GM23338 (cell line): ENCODE data around the gene GPR32. TPM values are rescaled to one million over a fixed set of nuclear protein-coding genes. Genes with fewer than 3 reads are reported as not detected.
"Not testable (repeated sequence)": the region's sequence is repeated elsewhere in the genome, so short reads cannot be mapped to it uniquely, and the experiment has no call there.

ENCODE experiments used
- ATAC-seq: fragments of 200-7000 bp; cut with Tn5 transposase; 3 replicates; pipeline ENCODE4 v1.9.1; 2020
- DNase-seq: peaks from one replicate; pipeline ENCODE4 v3.0.0-alpha.2; 2015; ENCODE audit warnings: low spot score
- H2AFZ ChIP-seq: fragments of 200-600 bp; sonication (generic); 2 replicates; pipeline ENCODE4 v1.8.0; 2016; ENCODE audit warnings: antibody characterized with exemption, mild to moderate bottlenecking, moderate library complexity
- H3F3A ChIP-seq: fragments of 200-600 bp; sonication (generic); replicated peaks from 2 replicates; pipeline ENCODE4 v1.8.0; 2017; ENCODE audit warnings: antibody characterized with exemption, mixed run types, low read depth
- H3K27ac ChIP-seq: fragments of 200-600 bp; sonication (generic); 2 replicates; pipeline ENCODE4 v1.6.1; 2016; ENCODE audit warnings: low read depth
- H3K27me3 ChIP-seq: fragments of 200-600 bp; sonication (generic); 2 replicates; pipeline ENCODE4 v1.8.0; 2016; ENCODE audit warnings: mild to moderate bottlenecking, mixed run types, moderate library complexity; ENCODE audit not compliant: insufficient read depth
- H3K36me3 ChIP-seq: fragments of 200-600 bp; sonication (generic); 2 replicates; pipeline ENCODE4 v1.8.0; 2016; ENCODE audit warnings: mild to moderate bottlenecking; ENCODE audit not compliant: insufficient read depth
- H3K4me1 ChIP-seq: fragments of 200-600 bp; sonication (generic); 2 replicates; pipeline ENCODE4 v1.8.0; 2016; ENCODE audit warnings: mild to moderate bottlenecking, moderate library complexity; ENCODE audit not compliant: insufficient read depth
- H3K4me2 ChIP-seq: fragments of 200-600 bp; sonication (generic); 2 replicates; pipeline ENCODE4 v1.7.1; 2017; ENCODE audit warnings: mixed run types
- H3K4me3 ChIP-seq: fragments of 200-600 bp; sonication (generic); 2 replicates; pipeline ENCODE4 v1.6.1; 2016; ENCODE audit warnings: mixed run types
- H3K79me2 ChIP-seq: fragments of 200-600 bp; sonication (generic); replicated peaks from 2 replicates; pipeline ENCODE4 v1.8.0; 2017; ENCODE audit warnings: mild to moderate bottlenecking; ENCODE audit not compliant: insufficient read depth
- H3K9me2 ChIP-seq: fragments of 200-600 bp; sonication (generic); 2 replicates; pipeline ENCODE4 v1.8.0; 2017; ENCODE audit not compliant: insufficient read depth
- H4K20me1 ChIP-seq: fragments of 200-600 bp; sonication (generic); replicated peaks from 2 replicates; pipeline ENCODE4 v1.8.0; 2017; ENCODE audit warnings: mild to moderate bottlenecking; ENCODE audit not compliant: insufficient read depth
- H3K27ac Mint-ChIP-seq: 2 replicates; pipeline ENCODE4 v1.8.0; 2020; ENCODE audit warnings: inconsistent platforms, mild to moderate bottlenecking, moderate library complexity, mixed read lengths
- H3K27me3 Mint-ChIP-seq: 3 replicates; pipeline ENCODE4 v1.8.0; 2022; ENCODE audit warnings: low read depth, mild to moderate bottlenecking, moderate library complexity, mixed read lengths, inconsistent platforms; ENCODE audit not compliant: insufficient read depth, poor library complexity
- H3K36me3 Mint-ChIP-seq: 3 replicates; pipeline ENCODE4 v1.8.0; 2021; ENCODE audit warnings: low read depth, mild to moderate bottlenecking, inconsistent platforms, moderate library complexity, mixed read lengths
- H3K4me1 Mint-ChIP-seq: 3 replicates; pipeline ENCODE4 v1.8.0; 2020; ENCODE audit warnings: mild to moderate bottlenecking, inconsistent platforms, mixed read lengths
- H3K4me3 Mint-ChIP-seq: 3 replicates; pipeline ENCODE4 v1.8.0; 2021; ENCODE audit warnings: moderate library complexity, mild to moderate bottlenecking, inconsistent platforms, mixed read lengths
- H3K9me3 Mint-ChIP-seq: 3 replicates; pipeline ENCODE4 v1.8.0; 2020; ENCODE audit warnings: moderate library complexity, mild to moderate bottlenecking, inconsistent platforms, mixed read lengths
- CREB1 ChIP-seq: fragments of 250-450 bp; sonication (Bioruptor Pico); IDR thresholded peaks from 2 replicates; pipeline ENCODE4 v1.5.0; 2020; ENCODE audit warnings: low read depth, mild to moderate bottlenecking, moderate library complexity
- EZH2 ChIP-seq: fragments of 200-600 bp; sonication (generic); IDR thresholded peaks from one replicate; pipeline ENCODE4 v1.8.0; 2017; ENCODE audit warnings: antibody characterized with exemption, mild to moderate bottlenecking, low read depth; ENCODE audit not compliant: unreplicated experiment
- NANOG ChIP-seq: IDR thresholded peaks from 2 replicates; pipeline ENCODE4 v1.6.1; 2016; ENCODE audit warnings: antibody characterized with exemption, borderline replicate concordance
- POLR2AphosphoS5 ChIP-seq: IDR thresholded peaks from 2 replicates; pipeline ENCODE4 v1.6.1; 2016; ENCODE audit warnings: antibody characterized with exemption, low read depth
- STAT1 ChIP-seq: IDR thresholded peaks from one replicate; pipeline ENCODE4 v1.6.1; 2016; ENCODE audit warnings: antibody characterized with exemption; ENCODE audit not compliant: unreplicated experiment
- ZNF462 ChIP-seq: fragments of 250-450 bp; sonication (Bioruptor Pico); IDR thresholded peaks from 2 replicates; pipeline ENCODE4 v1.5.0; 2020; ENCODE audit warnings: mild to moderate bottlenecking, moderate library complexity
- polyA plus RNA-seq: library from polyadenylated mRNA; unstranded; fragments of >200 nt; fragmentation: Nextera tagmentation; extraction: Ambion mirVana; gene quantifications from 2 replicates; pipeline ENCODE4 v1.2.1, GENCODE V29; 2016
- total RNA-seq: library from RNA; depleted of rRNA; stranded (reverse); fragments of >200 nt; shearing (Covaris generic); gene quantifications from 2 replicates; pipeline ENCODE4 v1.2.3, GENCODE V29; 2014

Gene GPR32
- total and polyA plus RNA-seq, 2 experiments from 2014 or later = not detected

DNA sequence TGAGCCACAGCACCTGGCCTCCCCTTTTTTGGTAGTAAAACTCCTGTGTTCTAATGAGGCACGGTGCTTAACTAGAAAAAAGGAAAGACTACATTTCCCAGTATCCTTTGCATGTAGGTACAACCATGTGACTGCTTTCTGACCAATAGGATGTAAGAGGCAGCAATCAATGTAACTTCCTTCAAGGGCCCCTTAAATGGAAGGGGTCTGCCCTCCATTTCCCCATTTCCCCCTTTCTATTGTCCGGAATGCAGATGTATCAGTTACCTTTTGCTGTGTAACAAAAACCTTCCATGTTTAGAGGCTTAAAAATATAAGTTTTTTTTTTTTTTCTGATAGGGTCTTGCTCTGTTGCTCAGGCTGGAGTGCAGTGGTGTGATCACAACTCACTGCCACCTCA lies 2.2 kb downstream of the GPR32 start (continued):
- no peak for TF ChIP-seq ZNF462 (CRISPR knock-in tag)
- no peak for TF ChIP-seq STAT1
- no peak for TF ChIP-seq NANOG
- TF ChIP-seq CREB1 (CRISPR knock-in tag) = no peak
- no peak for TF ChIP-seq POLR2AphosphoS5
- TF ChIP-seq EZH2 = no peak

DNA sequence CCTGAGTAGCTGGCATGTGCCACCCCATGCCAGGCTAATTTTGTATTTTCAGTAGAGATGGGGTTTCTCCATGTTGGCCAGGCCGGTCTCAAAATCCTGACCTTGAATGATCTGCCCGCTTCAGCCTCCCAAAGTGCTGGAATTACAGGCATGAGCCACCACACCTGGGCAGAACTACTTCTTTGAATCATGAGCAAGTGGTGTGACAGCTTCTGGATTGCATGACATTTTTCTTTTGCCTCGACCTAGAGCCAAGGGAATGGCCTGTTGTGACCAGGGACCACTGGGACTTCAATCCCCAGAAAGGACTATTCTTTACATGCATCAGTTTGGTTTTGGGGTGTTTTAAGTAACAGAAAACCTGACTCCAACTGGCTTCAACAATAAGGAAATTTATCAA lies 2.6 kb downstream of the GPR32 start:
- H3K4me2 ChIP-seq, H3K4me3 Mint-ChIP-seq, H3F3A ChIP-seq, H3K4me3 ChIP-seq, ATAC-seq, DNase-seq, H3K27me3 Mint-ChIP-seq, H3K79me2 ChIP-seq, H3K27ac ChIP-seq, H4K20me1 ChIP-seq, H2AFZ ChIP-seq, H3K4me1 ChIP-seq, H3K4me1 Mint-ChIP-seq, H3K27ac Mint-ChIP-seq, H3K9me2 ChIP-seq, H3K36me3 ChIP-seq: not testable (repeated sequence)
- Mint-ChIP-seq H3K9me3 (peaks cover 95% of the 10 kb centered on the region), H3K36me3 (peaks cover 26% of the 10 kb centered on the region)
- peaks cover 43% of the 10 kb centered on the region for H3K27me3 ChIP-seq

DNA sequence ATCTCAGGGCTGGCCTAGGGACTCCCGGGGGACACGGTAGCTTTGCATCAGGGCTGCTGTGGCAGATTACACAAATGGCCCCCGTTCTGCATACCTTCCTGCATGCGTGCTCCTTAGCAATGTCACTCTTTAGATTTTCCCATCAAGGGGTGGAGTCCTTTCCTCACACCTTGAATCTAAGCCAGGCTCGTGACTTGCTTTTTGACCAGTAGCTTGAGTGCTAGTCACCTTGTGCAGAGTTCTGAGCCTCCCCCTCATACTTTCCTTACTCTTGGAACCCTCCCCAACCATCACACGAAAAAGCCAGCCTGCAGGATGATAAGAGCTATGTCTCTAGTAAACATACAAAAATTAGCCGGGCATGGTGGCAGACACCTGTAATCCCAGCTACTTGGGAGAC lies 3.2 kb downstream of the GPR32 start:
- H3K4me3 ChIP-seq, H3K4me1 ChIP-seq, H3K27ac Mint-ChIP-seq, H2AFZ ChIP-seq, ATAC-seq, H3K79me2 ChIP-seq, H3K4me3 Mint-ChIP-seq, H3K4me2 ChIP-seq, H3K27me3 Mint-ChIP-seq, H3K27ac ChIP-seq, H3F3A ChIP-seq, H4K20me1 ChIP-seq, H3K36me3 ChIP-seq, H3K9me2 ChIP-seq, H3K4me1 Mint-ChIP-seq, DNase-seq: not testable (repeated sequence)
- peaks cover 27% of the 10 kb centered on the region for H3K36me3 Mint-ChIP-seq
- H3K9me3 Mint-ChIP-seq = peaks cover 95% of the 10 kb centered on the region
- H3K27me3 ChIP-seq = peaks cover 48% of the 10 kb centered on the region
